C4-2B (cell line): Measurements from ENCODE around the gene NFIA.

ENCODE experiments used
- CTCF ChIP-seq: fragments of 450-650 bp; conservative IDR thresholded peaks from 2 replicates; pipeline ENCODE4 v1.5.1; 2017; ENCODE audit warnings: mild to moderate bottlenecking
- ZFX ChIP-seq: fragments of 450-650 bp; IDR thresholded peaks from 2 replicates; pipeline ENCODE4 v1.6.1; 2017

- TF ChIP-seq CTCF = no peak
- TF ChIP-seq ZFX = no peak
These were observed 215.5 kb downstream of the NFIA start for GRCh38 chr1:61297887-61298286.
